Choroid plexus epithelial cell (primary cell): ENCODE measurements around the gene OR5H1.

ENCODE experiments used
- DNase-seq: peaks from one replicate; pipeline ENCODE4 v3.0.0-alpha.2; 2010; ENCODE audit warnings: low read depth
- H3K4me3 ChIP-seq: 2 replicates; pipeline ENCODE4 v1.5.1; 2011; ENCODE audit warnings: low read depth, mild to moderate bottlenecking, control low read depth, low read length, moderate library complexity
- CTCF ChIP-seq: conservative IDR thresholded peaks from 2 replicates; pipeline ENCODE4 v1.5.1; 2011; ENCODE audit warnings: low read depth, mild to moderate bottlenecking, control low read depth, inconsistent platforms, low read length, moderate library complexity

The OR5H1 gene

GRCh38 chr3:98151241-98151640 lies 20.7 kb downstream of the OR5H1 start:
- no peak for TF ChIP-seq CTCF
- DNase-seq: peak; percentile 1

DNA sequence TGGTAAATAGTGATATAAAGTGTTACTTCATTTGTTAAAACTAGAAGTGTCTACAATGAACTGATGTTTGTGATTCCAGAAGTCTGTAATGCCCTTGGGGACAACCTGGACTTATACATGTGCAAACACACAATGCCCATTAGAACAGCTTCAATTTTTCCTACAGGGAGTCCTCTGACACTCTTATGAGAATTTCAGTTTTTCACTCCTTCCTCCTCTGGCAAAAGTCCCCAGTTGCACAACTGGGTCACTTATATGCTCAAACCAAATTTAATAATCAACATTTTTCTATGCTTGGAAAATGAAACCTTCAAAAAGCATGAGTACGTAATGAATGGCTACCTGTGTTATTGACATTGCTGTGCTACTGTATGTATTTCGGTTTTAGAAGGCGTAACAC lies 35.9 kb downstream of the OR5H1 start, which contains the start of gene OR5H15:
OR5H15 (plus strand) TSS at position 301 of the 400 bp plus-strand sequence. CDS start 2,004 bp downstream, outside the sequence.
- H3K4me3 ChIP-seq: no peak within 1 kb of the TSS
- DNase-seq: no peak
- no peak for TF ChIP-seq CTCF

More at GRCh38 chr3:98151241-98151640, 20.7 kb downstream of the OR5H1 start:
- no peak overlapping the region for H3K4me3 ChIP-seq

- no peak for TF ChIP-seq CTCF
- H3K4me3 ChIP-seq: no peak overlapping the region
- no peak for DNase-seq
These were observed 40.5 kb downstream of the OR5H1 start for GRCh38 chr3:98171071-98171470.

DNA sequence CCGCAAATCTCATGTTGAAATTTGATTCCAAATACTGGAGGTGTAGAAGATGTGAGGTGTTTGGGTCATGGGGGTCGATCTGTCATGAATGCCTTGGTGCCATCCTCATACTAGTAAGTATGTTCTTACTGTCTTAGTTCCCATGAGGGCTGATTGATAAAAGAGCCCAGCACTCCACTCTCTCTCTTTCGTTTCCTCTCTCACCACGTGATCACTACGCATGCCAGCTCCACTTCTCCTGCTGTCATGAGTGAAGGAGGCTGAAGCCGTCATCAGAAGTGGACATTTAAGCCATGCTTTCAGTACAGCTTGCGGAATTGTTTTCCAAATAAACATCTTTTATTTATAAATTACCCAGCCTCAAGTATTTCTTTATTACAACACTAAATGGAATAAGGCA lies 42.1 kb downstream of the OR5H1 start:
- no peak overlapping the region for H3K4me3 ChIP-seq
- TF ChIP-seq CTCF: no peak
- no peak for DNase-seq

GRCh38 chr3:98180319-98180890 lies 49.9 kb downstream of the OR5H1 start:
- no peak for TF ChIP-seq CTCF
- no peak for DNase-seq
- H3K4me3 ChIP-seq: no peak overlapping the region

DNA sequence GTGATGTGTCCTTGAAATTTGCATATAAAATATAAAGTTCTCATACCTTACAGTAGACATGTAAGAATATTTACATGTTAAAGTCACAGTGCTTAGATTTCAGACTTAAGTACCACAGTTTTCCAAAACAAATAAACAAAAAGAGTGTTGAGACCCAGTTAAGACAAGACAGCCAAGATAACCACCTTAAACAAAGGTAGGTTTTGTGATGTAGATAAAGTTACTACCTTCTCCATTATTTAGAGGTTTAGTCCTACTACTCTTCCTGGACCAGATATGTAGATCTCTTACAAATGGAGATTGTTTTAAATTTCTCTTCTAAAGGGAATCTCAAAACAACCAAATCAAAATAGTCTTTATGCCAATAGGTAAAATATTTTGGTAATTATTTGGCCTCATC lies 51.7 kb downstream of the OR5H1 start:
- TF ChIP-seq CTCF: no peak
- no peak for DNase-seq
- no peak overlapping the region for H3K4me3 ChIP-seq

DNA sequence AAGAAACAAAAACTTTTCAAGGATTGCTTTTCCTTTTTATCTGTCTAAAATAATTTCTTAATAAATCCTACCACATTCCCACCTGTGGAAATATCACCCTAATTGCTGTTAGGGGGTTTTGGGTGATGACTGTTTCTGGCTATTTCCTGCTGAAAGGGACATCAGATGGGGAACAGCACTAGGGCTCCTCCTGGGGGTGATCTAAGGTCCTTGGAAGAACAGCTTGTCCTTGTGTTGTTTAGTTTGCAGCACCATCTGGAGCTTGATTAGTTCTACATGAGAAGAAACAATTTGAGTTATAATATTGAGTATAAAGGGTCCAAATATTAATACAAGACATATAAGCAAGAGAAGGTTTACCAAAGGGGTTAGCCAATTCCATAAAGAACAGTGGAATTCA lies 54.7 kb downstream of the OR5H1 start:
- DNase-seq: no peak
- no peak overlapping the region for H3K4me3 ChIP-seq
- no peak for TF ChIP-seq CTCF
